Vagina (tissue), 2 donors: ENCODE measurements around the gene TMEM190. TPM values are rescaled to one million over a fixed set of nuclear protein-coding genes. Genes with fewer than 3 reads are reported as not detected.

ENCODE experiments used
- DNase-seq, 2 donors: peaks; one replicate each; pipeline ENCODE4 v3.0.0-alpha.2; 2017; ENCODE audit errors: extremely low spot score in 2 of 2
- H3K27ac ChIP-seq: fragments of 200-600 bp; sonication (generic); one replicate; pipeline ENCODE4 v1.5.1; 2019
- H3K27me3 ChIP-seq: fragments of 200-600 bp; sonication (generic); one replicate; pipeline ENCODE4 v1.5.1; 2019
- H3K36me3 ChIP-seq, 2 donors: fragments of 200-600 bp; sonication (generic); one replicate each; pipeline ENCODE4 v1.5.1; 2017 to 2019
- H3K4me1 ChIP-seq: fragments of 200-600 bp; sonication (generic); one replicate; pipeline ENCODE4 v1.5.1; 2019
- H3K4me3 ChIP-seq, 2 donors: fragments of 200-600 bp; sonication (generic); 1 replicate in 1 of 2; 2 replicates in 1 of 2; pipeline ENCODE4 v1.5.1; 2016 to 2019
- H3K9me3 ChIP-seq: fragments of 200-600 bp; sonication (generic); one replicate; pipeline ENCODE4 v1.5.1; 2019
- POLR2A ChIP-seq, 2 donors: fragments of 450-650 bp; IDR thresholded peaks; one replicate each; pipeline ENCODE4 v1.6.1; 2017; ENCODE audit warnings: antibody characterized with exemption in 2 of 2, mild to moderate bottlenecking in 2 of 2, moderate library complexity in 2 of 2
- POLR2AphosphoS5 ChIP-seq, 2 donors: sonication (generic); formaldehyde crosslinking; IDR thresholded peaks; one replicate each; pipeline ENCODE4 v1.9.0; 2017; ENCODE audit warnings: antibody characterized with exemption in 2 of 2, mild to moderate bottlenecking in 2 of 2, low read depth in 1 of 2; ENCODE audit not compliant: insufficient read depth in 1 of 2
- intact Hi-C: fragments of 100-400 bp; cut with DNase I; formaldehyde crosslinking; loops from one replicate; pipeline ENCODE4 v1.15.1; 2023
- total RNA-seq: library from RNA; depleted of rRNA; stranded (reverse); fragments of >200 nt; gene quantifications from one replicate; pipeline ENCODE4 v1.2.3, GENCODE V29; 2016
- TF ChIP-seq, protein P1 (sequence below), 3 experiments: fragments of 450-650 bp in 2 of 3; fragments of 200-600 bp in 1 of 3; sonication (generic) in 1 of 3; IDR thresholded peaks; one replicate each; pipeline ENCODE4 v1.5.1; 2017 to 2019; ENCODE audit warnings: antibody characterized with exemption in 3 of 3, mild to moderate bottlenecking in 2 of 3, moderate library complexity in 2 of 3

Gene TMEM190
- total RNA-seq, 1 donor from 2014 or later: not detected

DNA sequence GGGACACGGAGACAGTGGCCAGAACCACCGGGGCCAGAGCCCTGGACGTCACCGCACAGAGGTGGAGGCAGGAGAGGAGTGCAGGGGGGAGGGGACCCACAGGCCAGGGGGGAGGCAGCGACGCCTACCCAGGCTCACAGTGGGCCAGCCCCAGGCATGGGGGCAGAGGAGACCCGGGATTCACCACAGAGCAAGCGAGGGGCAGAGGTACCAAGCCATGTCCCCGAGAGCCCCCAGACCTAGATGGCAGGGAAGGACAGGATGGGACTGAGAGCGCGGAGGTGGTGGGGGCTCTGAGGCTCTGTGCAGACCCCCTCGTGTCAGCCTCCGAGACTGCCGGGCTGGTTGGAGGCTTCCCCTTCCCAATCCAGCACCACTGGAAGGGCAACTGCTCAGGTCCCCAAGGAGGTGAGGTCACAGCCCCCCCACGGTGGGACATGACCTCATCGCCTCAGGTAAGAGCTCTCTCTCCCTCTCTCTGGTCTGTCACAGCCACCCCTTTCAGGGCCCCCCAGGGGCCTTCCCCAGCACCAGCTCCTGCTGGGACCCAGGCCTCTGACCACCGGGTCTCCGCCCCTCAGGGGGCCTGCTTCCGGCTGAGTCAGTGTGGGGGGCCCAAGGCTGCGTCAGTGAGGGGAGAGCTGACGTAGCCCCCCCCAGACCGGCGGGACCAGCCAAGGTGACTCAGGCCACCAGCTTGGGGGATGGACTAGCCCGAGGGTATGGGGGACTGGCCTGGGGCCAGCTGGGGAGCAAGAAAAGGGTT, 4.1 kb upstream of the TMEM190 start:
- Histone ChIP-seq H3K27me3 (peaks cover 15% of the 10 kb centered on the region), H3K27ac (no peak overlapping the region), H3K4me1 (peaks cover 25% of the 10 kb centered on the region), H3K9me3 (no peaks in the 10 kb centered on the region), H3K36me3 (no peaks in the 10 kb centered on the region), H3K4me3 (no peak overlapping the region)
- intact Hi-C loops: loop anchor here (10.0 kb wide), 1 partner anchor 68 kb away; no protein-coding TSS in a partner anchor
- TF ChIP-seq POLR2AphosphoS5 (IDR thresholded peaks at IDR 0.05; ENCODE audit: insufficient read depth in 1 of 2, low read depth in 1 of 2) (no peak), POLR2A (IDR thresholded peaks at IDR 0.05) (no peak)
- TF ChIP-seq, protein P1, sequence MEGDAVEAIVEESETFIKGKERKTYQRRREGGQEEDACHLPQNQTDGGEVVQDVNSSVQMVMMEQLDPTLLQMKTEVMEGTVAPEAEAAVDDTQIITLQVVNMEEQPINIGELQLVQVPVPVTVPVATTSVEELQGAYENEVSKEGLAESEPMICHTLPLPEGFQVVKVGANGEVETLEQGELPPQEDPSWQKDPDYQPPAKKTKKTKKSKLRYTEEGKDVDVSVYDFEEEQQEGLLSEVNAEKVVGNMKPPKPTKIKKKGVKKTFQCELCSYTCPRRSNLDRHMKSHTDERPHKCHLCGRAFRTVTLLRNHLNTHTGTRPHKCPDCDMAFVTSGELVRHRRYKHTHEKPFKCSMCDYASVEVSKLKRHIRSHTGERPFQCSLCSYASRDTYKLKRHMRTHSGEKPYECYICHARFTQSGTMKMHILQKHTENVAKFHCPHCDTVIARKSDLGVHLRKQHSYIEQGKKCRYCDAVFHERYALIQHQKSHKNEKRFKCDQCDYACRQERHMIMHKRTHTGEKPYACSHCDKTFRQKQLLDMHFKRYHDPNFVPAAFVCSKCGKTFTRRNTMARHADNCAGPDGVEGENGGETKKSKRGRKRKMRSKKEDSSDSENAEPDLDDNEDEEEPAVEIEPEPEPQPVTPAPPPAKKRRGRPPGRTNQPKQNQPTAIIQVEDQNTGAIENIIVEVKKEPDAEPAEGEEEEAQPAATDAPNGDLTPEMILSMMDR (IDR thresholded peaks at IDR 0.05): no peak
- DNase-seq: no peak

DNA sequence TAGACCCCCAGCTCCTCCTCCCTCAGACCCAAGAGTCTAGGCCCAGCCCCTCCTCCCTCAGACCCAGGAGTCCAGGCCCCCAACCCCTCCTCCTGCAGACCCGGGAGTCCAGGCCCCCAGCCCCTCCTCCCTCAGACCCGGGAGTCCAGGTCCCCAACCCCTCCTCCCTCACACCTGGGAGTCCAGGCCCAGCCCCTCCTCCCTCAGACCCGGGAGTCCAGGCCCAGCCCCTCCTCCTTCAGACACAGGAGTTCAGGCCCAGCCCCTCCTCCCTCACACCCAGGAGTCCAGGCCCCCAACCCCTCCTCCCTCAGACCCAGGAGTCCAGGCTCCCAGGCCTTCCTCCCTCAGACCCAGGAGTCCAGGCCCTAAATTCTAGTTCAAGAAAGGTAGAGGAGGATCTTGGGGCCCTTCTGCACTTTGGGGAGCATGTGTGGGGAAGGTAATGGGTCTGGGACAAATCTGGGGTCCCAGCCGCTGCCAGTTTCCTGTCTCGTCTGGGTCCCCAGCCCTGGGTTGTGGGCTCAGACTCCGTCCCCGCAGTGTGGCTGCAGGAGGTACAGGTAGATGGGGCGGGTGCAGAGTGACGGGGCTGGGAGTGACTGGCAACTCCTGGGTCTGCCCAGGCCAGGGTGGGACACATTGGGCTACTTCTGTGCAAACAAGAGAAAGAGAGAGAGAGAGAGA, 3.2 kb upstream of the TMEM190 start:
- Histone ChIP-seq H3K27ac (no peak overlapping the region), H3K27me3 (peaks cover 11% of the 10 kb centered on the region), H3K4me3 (no peak overlapping the region), H3K36me3 (no peaks in the 10 kb centered on the region), H3K4me1 (peaks cover 25% of the 10 kb centered on the region), H3K9me3 (no peaks in the 10 kb centered on the region)
- DNase-seq: no peak
- intact Hi-C loops: loop anchor here (10.0 kb wide), 1 partner anchor 69 kb away; no protein-coding TSS in a partner anchor
- TF ChIP-seq, protein P1 (IDR thresholded peaks at IDR 0.05): no peak
- no peak for TF ChIP-seq POLR2AphosphoS5 (IDR thresholded peaks at IDR 0.05; ENCODE audit: insufficient read depth in 1 of 2, low read depth in 1 of 2)
- TF ChIP-seq POLR2A (IDR thresholded peaks at IDR 0.05): no peak

DNA sequence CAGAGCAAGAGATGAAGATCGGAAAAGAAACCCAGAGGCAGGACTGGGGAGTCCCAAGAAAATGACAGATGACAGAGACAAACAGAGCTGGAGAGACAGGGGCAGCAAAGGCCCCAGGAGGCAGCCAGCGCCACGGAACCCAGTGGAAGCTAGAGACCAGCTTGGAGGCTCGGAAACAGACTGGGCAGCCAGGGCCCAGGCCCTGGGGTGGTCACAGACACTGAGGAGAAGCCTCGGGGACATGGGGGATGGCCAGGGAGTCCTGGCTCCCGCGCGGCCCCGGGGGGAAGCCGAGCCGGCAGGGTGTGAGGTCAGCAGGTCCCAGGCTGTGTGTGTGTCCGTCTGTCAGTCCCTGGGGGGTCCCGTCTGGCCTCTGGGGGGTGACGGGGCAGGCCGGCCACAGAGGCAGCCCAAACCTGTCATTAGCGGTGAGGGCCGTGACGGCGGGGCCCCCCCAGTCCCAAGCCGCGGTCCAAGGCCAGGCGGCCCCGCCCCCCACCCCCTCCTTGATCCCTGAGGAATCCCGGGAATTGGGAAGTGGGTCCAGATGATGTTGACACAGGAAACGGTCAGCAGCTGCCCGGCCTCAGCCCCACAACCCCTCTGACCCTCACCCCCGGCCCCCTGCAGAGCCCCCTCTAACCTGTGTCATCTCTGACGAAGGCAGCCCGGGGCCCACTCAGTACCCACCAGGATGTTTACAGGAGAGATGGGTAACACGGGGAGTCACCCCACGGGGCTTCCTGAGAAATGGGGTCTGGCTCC, 2.5 kb upstream of the TMEM190 start:
- no peak overlapping the region for H3K27ac ChIP-seq
- H3K4me3 ChIP-seq: no peak overlapping the region
- TF ChIP-seq POLR2AphosphoS5 (IDR thresholded peaks at IDR 0.05; ENCODE audit: insufficient read depth in 1 of 2, low read depth in 1 of 2) (no peak), POLR2A (IDR thresholded peaks at IDR 0.05) (no peak)
- TF ChIP-seq, protein P1 (IDR thresholded peaks at IDR 0.05): no peak
- H3K4me1 ChIP-seq: peaks cover 20% of the 10 kb centered on the region
- DNase-seq: no peak
- no peaks in the 10 kb centered on the region for H3K9me3 ChIP-seq
- intact Hi-C loops: loop anchor here (10.0 kb wide), 1 partner anchor 69 kb away; no protein-coding TSS in a partner anchor
- H3K36me3 ChIP-seq: no peaks in the 10 kb centered on the region
- peaks cover 8% of the 10 kb centered on the region for H3K27me3 ChIP-seq

DNA sequence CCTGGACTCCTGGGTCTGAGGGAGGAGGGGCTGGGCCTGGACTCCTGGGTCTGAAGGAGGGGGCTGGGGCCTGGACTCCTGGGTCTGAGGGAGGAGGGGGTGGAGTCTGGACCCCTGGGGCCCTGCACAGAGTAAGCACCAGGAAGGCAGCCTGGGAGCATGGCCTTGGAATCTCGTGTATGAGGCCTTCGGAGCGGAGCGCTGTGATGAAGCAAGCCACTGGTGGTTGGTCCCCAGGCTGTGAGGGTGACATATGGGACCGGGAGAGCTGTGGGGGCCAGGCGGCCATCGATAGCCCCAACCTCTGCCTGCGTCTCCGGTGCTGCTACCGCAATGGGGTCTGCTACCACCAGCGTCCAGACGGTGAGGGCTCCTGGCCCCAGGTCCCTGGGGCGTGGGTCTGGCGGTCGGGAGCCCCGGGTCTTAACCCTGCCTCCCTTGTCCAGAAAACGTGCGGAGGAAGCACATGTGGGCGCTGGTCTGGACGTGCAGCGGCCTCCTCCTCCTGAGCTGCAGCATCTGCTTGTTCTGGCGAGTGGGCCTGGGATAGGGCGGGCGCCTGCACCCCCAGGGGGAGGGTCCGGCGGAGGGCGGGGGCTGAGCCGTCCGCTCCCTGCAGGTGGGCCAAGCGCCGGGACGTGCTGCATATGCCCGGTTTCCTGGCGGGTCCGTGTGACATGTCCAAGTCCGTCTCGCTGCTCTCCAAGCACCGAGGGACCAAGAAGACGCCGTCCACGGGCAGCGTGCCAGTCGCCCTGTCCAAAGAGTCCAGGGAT, 918 bp downstream of the TMEM190 start:
- Histone ChIP-seq H3K27me3 (no peaks in the 10 kb centered on the region), H3K4me1 (peaks cover 8% of the 10 kb centered on the region), H3K4me3 (no peak overlapping the region), H3K27ac (no peak overlapping the region), H3K36me3 (no peaks in the 10 kb centered on the region), H3K9me3 (no peaks in the 10 kb centered on the region)
- TF ChIP-seq, protein P1 (IDR thresholded peaks at IDR 0.05): no peak
- TF ChIP-seq POLR2AphosphoS5 (IDR thresholded peaks at IDR 0.05; ENCODE audit: insufficient read depth in 1 of 2, low read depth in 1 of 2) (no peak), POLR2A (IDR thresholded peaks at IDR 0.05) (no peak)
- no peak for DNase-seq
- intact Hi-C loops: loop anchor here (10.0 kb wide), 1 partner anchor 73 kb away; no protein-coding TSS in a partner anchor
